ENCODE results near the gene CCDC70. TPM values are rescaled to one million over a fixed set of nuclear protein-coding genes. Genes with fewer than 3 reads are reported as not detected.

CCDC70 gene
- total RNA-seq, 1 experiment from 2014 or later, result not detected

- Mint-ChIP-seq H3K4me3 (ENCODE audit: unreplicated experiment) (no peak overlapping the region), H3K4me1 (ENCODE audit: insufficient read depth, unreplicated experiment) (no peaks in the 10 kb centered on the region), H3K27ac (ENCODE audit: low read depth, unreplicated experiment) (no peak overlapping the region), H3K27me3 (ENCODE audit: insufficient read depth, unreplicated experiment) (no peaks in the 10 kb centered on the region), H3K36me3 (ENCODE audit: insufficient read depth, unreplicated experiment) (no peaks in the 10 kb centered on the region), H3K9me3 (ENCODE audit: unreplicated experiment) (no peaks in the 10 kb centered on the region)
- no peak for DNase-seq (ENCODE audit: unreplicated experiment)
- TF ChIP-seq CTCF (IDR thresholded peaks at IDR 0.05; ENCODE audit: unreplicated experiment), result no peak
- intact Hi-C loops (cut with micrococcal nuclease), result no loop called here
- ChIA-PET POLR2A (no interaction called here), CTCF (interaction anchor here (0.6 to 2.5 kb wide), 2 partner anchors 12 to 22 kb away, joined by 3 to 13 read pairs; no protein-coding TSS in a partner anchor)
- BruUV-seq (replicated peaks), result no TSS peak
These were observed 21.4 kb downstream of the CCDC70 start for GRCh38 chr13:51883226-51883600.

GRCh38 chr13:51885651-51886050 lies 23.9 kb downstream of the CCDC70 start:
- ChIA-PET POLR2A (no interaction called here), CTCF (interaction anchor here (0.6 to 3.2 kb wide), 5 partner anchors 10 to 986 kb away, joined by 3 to 22 read pairs (median 3); no protein-coding TSS in a partner anchor)
- BruUV-seq (replicated peaks), result no TSS peak
- no peak overlapping the region for H3K4me3 Mint-ChIP-seq (ENCODE audit: unreplicated experiment)
- no peaks in the 10 kb centered on the region for H3K9me3 Mint-ChIP-seq (ENCODE audit: unreplicated experiment)
- no peaks in the 10 kb centered on the region for H3K36me3 Mint-ChIP-seq (ENCODE audit: insufficient read depth, unreplicated experiment)
- H3K27ac Mint-ChIP-seq (ENCODE audit: low read depth, unreplicated experiment), result no peak overlapping the region
- no peak for DNase-seq (ENCODE audit: unreplicated experiment)
- H3K4me1 Mint-ChIP-seq (ENCODE audit: insufficient read depth, unreplicated experiment), result no peaks in the 10 kb centered on the region
- intact Hi-C loops (cut with micrococcal nuclease), result no loop called here
- H3K27me3 Mint-ChIP-seq (ENCODE audit: insufficient read depth, unreplicated experiment), result no peaks in the 10 kb centered on the region
- no peak for TF ChIP-seq CTCF (IDR thresholded peaks at IDR 0.05; ENCODE audit: unreplicated experiment)

- Mint-ChIP-seq H3K36me3 (ENCODE audit: insufficient read depth, unreplicated experiment) (no peaks in the 10 kb centered on the region), H3K9me3 (ENCODE audit: unreplicated experiment) (no peaks in the 10 kb centered on the region), H3K27me3 (ENCODE audit: insufficient read depth, unreplicated experiment) (peaks cover 3% of the 10 kb centered on the region), H3K27ac (ENCODE audit: low read depth, unreplicated experiment) (no peak overlapping the region), H3K4me3 (ENCODE audit: unreplicated experiment) (no peak overlapping the region), H3K4me1 (ENCODE audit: insufficient read depth, unreplicated experiment) (no peaks in the 10 kb centered on the region)
- ChIA-PET CTCF (interaction anchor here (0.6 to 3.2 kb wide), 5 partner anchors 8 to 240 kb away, joined by 4 to 22 read pairs (median 4); no protein-coding TSS in a partner anchor), POLR2A (no interaction called here)
- no TSS peak for BruUV-seq (replicated peaks)
- no peak for TF ChIP-seq CTCF (IDR thresholded peaks at IDR 0.05; ENCODE audit: unreplicated experiment)
- intact Hi-C loops (cut with micrococcal nuclease), result no loop called here
- DNase-seq (ENCODE audit: unreplicated experiment), result no peak
These were observed 25.7 kb downstream of the CCDC70 start for GRCh38 chr13:51887468-51887867.

- ChIA-PET POLR2A (interaction anchor here (1.1 to 1.3 kb wide), 4 partner anchors 9 to 120 kb away, joined by 3 to 5 read pairs (median 4); partner anchors contain the start of gene ALG11), CTCF (interaction anchor here (0.5 to 7.6 kb wide), 8 partner anchors 18 to 775 kb away, joined by 3 to 126 read pairs (median 6); partner anchors contain the start of gene NEK5)
- no peaks in the 10 kb centered on the region for H3K36me3 Mint-ChIP-seq (ENCODE audit: insufficient read depth, unreplicated experiment)
- H3K4me3 Mint-ChIP-seq (ENCODE audit: unreplicated experiment), result no peak overlapping the region
- H3K27me3 Mint-ChIP-seq (ENCODE audit: insufficient read depth, unreplicated experiment), result peaks cover 11% of the 10 kb centered on the region
- no peaks in the 10 kb centered on the region for H3K4me1 Mint-ChIP-seq (ENCODE audit: insufficient read depth, unreplicated experiment)
- DNase-seq (ENCODE audit: unreplicated experiment), result no peak
- H3K9me3 Mint-ChIP-seq (ENCODE audit: unreplicated experiment), result no peaks in the 10 kb centered on the region
- no peak overlapping the region for H3K27ac Mint-ChIP-seq (ENCODE audit: low read depth, unreplicated experiment)
- TF ChIP-seq CTCF (IDR thresholded peaks at IDR 0.05; ENCODE audit: unreplicated experiment), result no peak
- intact Hi-C loops (cut with micrococcal nuclease), result no loop called here
- BruUV-seq (replicated peaks), result no TSS peak
These were observed 30.9 kb downstream of the CCDC70 start for GRCh38 chr13:51892657-51893056.

Measured in MCF 10A (cell line).